Measurements from ENCODE around the gene MORN3. TPM values are rescaled to one million over a fixed set of nuclear protein-coding genes. Genes with fewer than 3 reads are reported as not detected.
A peak's percentile ranks its signal among the peaks of the same experiment; 100 is the strongest.

The MORN3 gene
- total and polyA plus RNA-seq, 2 of the 8 experiments (the other 6 are each of a cell fraction or from before 2014, with no cell fraction given): 0.39 to 0.93 TPM

GRCh38 chr12:121718653-121719239 is 49.3 kb upstream of the MORN3 start:
- H2BK120ac ChIP-seq (replicated peaks; ENCODE audit: low read depth, low read length): no peak overlapping the region
- 87% methylated on average over 3 of the region's 3 CpGs; no CpG with 5 or more reads in 1 of the 2 experiments for WGBS, 2 experiments (ENCODE audit: extremely low coverage in 1 of 2, insufficient coverage in 1 of 2, insufficient read length in 1 of 2, insufficient replicate concordance in 2 of 2, low coverage in 1 of 2, low lambda C conversion rate in 2 of 2, missing lambda C conversion rate in 1 of 2)
- H3K4me3 ChIP-seq (ENCODE audit: extremely low read depth in 1 of 4, insufficient read depth in 2 of 4, low read depth in 3 of 4, low read length in 4 of 4): no peak overlapping the region
- H3K56ac ChIP-seq (replicated peaks; ENCODE audit: insufficient read length, low read depth, low read length): no peak overlapping the region
- no peak overlapping the region for H2BK20ac ChIP-seq (ENCODE audit: low read length)
- peaks cover 25% of the 10 kb centered on the region for H3K79me1 ChIP-seq (ENCODE audit: low read depth, low read length)
- H2AK5ac ChIP-seq (ENCODE audit: low read depth, low read length): no peak overlapping the region
- H4K8ac ChIP-seq (ENCODE audit: extremely low read depth, insufficient read depth, low read length): no peak overlapping the region
- H2BK15ac ChIP-seq (ENCODE audit: low read length): no peak overlapping the region
- peaks cover 0 to 6% (median under 1%) of the 10 kb centered on the region in 4 experiments; a peak in 2 of 7 replicates for H3K4me1 ChIP-seq (replicated peaks in 1 of 4; ENCODE audit: control insufficient read depth in 3 of 4, insufficient read depth in 4 of 4, low read length in 3 of 4)
- no peaks in the 10 kb centered on the region for H3K23me2 ChIP-seq (ENCODE audit: low read depth, low read length)
- H3K4ac ChIP-seq (replicated peaks; ENCODE audit: insufficient read length, low read depth, low read length): no peak overlapping the region
- H2AFZ ChIP-seq (ENCODE audit: low read length): no peak overlapping the region
- no peaks in the 10 kb centered on the region for H3K27me3 ChIP-seq (replicated peaks in 1 of 4; ENCODE audit: control insufficient read depth in 3 of 4, extremely low read depth in 1 of 4, insufficient read depth in 3 of 4, low read length in 3 of 4)
- H3K36me3 ChIP-seq (ENCODE audit: control insufficient read depth in 2 of 4, insufficient read depth in 4 of 4, low read length in 3 of 4): no peaks in the 10 kb centered on the region; a peak in 1 of 8 replicates
- peaks cover 0 to 71% of the 10 kb centered on the region in 2 experiments for H3K79me2 ChIP-seq (ENCODE audit: control insufficient read depth in 1 of 2, insufficient read depth in 2 of 2, low read length in 2 of 2)
- H4K5ac ChIP-seq (ENCODE audit: insufficient read length, low read depth, low read length): no peak overlapping the region
- H3K23ac ChIP-seq (ENCODE audit: insufficient read length): no peak overlapping the region
- ChIA-PET POLR2A (ENCODE audit: partially characterized antibody) (interaction anchor here (0.6 to 1.5 kb wide), 5 partner anchors 12 to 530 kb away, joined by 3 to 4 read pairs (median 3); no protein-coding TSS in a partner anchor), CTCF (ENCODE audit: partially characterized antibody) (interaction anchor here (0.5 to 9.9 kb wide), 10 partner anchors 9 to 201 kb away, joined by 3 to 69 read pairs (median 4); partner anchors contain the start of gene RHOF)
- no peak overlapping the region for H2BK5ac ChIP-seq (ENCODE audit: low read depth, low read length)
- no peaks in the 10 kb centered on the region for H3K9me3 ChIP-seq (ENCODE audit: insufficient read depth in 2 of 2, low read depth in 1 of 2, low read length in 1 of 2)
- DNase-seq (ENCODE audit: low read depth in 1 of 2, low spot score in 2 of 2) (no peak), FAIRE-seq (no peak)
- H3K4me2 ChIP-seq (ENCODE audit: insufficient read depth in 1 of 2, low read depth in 2 of 2, low read length in 2 of 2): no peak overlapping the region
- H3K27ac ChIP-seq (ENCODE audit: low read depth, low read length): no peak overlapping the region
- no peak overlapping the region for H2BK12ac ChIP-seq (ENCODE audit: low read depth, low read length)
- H4K20me1 ChIP-seq (replicated peaks in 1 of 2; ENCODE audit: control insufficient read depth in 1 of 2, insufficient read depth in 2 of 2, low read length in 2 of 2): peaks cover 1 to 12% of the 10 kb centered on the region in 2 experiments
- no peak overlapping the region for H3K18ac ChIP-seq (ENCODE audit: extremely low read depth, low read length)
- no peak overlapping the region for H3K9ac ChIP-seq (replicated peaks in 1 of 4; ENCODE audit: extremely low read depth in 1 of 4, low read depth in 3 of 4, low read length in 3 of 4)
- H3K14ac ChIP-seq (ENCODE audit: insufficient read length): no peak overlapping the region
- no peak overlapping the region for H4K91ac ChIP-seq (replicated peaks; ENCODE audit: insufficient read length, low read length)
- TF ChIP-seq, protein P1, sequence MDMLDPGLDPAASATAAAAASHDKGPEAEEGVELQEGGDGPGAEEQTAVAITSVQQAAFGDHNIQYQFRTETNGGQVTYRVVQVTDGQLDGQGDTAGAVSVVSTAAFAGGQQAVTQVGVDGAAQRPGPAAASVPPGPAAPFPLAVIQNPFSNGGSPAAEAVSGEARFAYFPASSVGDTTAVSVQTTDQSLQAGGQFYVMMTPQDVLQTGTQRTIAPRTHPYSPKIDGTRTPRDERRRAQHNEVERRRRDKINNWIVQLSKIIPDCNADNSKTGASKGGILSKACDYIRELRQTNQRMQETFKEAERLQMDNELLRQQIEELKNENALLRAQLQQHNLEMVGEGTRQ (IDR thresholded peaks at IDR 0.05; ENCODE audit: low read length): peak; percentile 48; the same call in 1 of the 2 replicates
- 0 out of 4 replicates have a peak, but pooled peaks of 1 of the 2 experiments have one; percentile 35 for TF ChIP-seq SIN3A (conservative IDR thresholded peaks at IDR 0.05 in 1 of 2, IDR thresholded peaks at IDR 0.05 in 1 of 2; ENCODE audit: low read depth in 1 of 2, low read length in 2 of 2)
- TF ChIP-seq KDM1A (IDR thresholded peaks at IDR 0.05; ENCODE audit: borderline replicate concordance, low read length): peak; percentile 58; the same call in 1 of the 2 replicates
- no peak for TF ChIP-seq POU5F1 (IDR thresholded peaks at IDR 0.05; ENCODE audit: low read depth, low read length)
- no peak for TF ChIP-seq ATF2 (IDR thresholded peaks at IDR 0.05; ENCODE audit: low read length)
- no peak for TF ChIP-seq BACH1 (IDR thresholded peaks at IDR 0.05; ENCODE audit: low read length)
- TF ChIP-seq BRCA1 (IDR thresholded peaks at IDR 0.05; ENCODE audit: low read depth, low read length): no peak

All from H1 (cell line).